ENCODE data around the gene FARP1. TPM values are rescaled to one million over a fixed set of nuclear protein-coding genes. Genes with fewer than 3 reads are reported as not detected.

The FARP1 gene
- total RNA-seq, 1 donor from 2014 or later, result 128 TPM

DNA sequence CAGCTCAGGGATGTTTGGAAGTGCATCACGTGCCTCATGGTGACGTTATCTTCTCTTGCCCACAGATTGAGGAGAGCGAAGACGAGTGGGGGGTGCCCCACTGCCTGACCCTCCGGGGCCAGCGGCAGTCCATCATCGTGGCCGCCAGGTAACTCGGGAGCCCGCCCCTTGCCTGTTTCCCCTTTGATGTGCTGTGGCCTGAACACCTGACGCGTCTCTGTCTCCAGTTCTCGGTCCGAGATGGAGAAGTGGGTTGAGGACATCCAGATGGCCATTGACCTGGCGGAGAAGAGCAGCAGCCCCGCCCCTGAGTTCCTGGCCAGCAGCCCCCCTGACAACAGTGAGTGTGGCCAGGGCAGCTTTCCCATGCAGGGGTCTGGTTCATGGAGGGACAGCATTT is 297.0 kb downstream of the FARP1 start:
- FAIRE-seq (no peak), DNase-seq (ENCODE audit: low read depth) (no peak)
- Mint-ChIP-seq H3K4me3 (ENCODE audit: unreplicated experiment) (no peak overlapping the region), H3K36me3 (ENCODE audit: low read depth, unreplicated experiment) (peaks cover 31% of the 10 kb centered on the region), H3K27ac (ENCODE audit: unreplicated experiment) (peak overlapping the region; percentile 26), H3K4me1 (ENCODE audit: low read depth, unreplicated experiment) (peaks cover 16% of the 10 kb centered on the region), H3K9me3 (ENCODE audit: unreplicated experiment) (no peaks in the 10 kb centered on the region), H3K27me3 (ENCODE audit: low read depth, unreplicated experiment) (no peaks in the 10 kb centered on the region)
- H4K20me1 ChIP-seq (ENCODE audit: insufficient read depth, low read length), result peaks cover 5% of the 10 kb centered on the region
- H2AFZ ChIP-seq (ENCODE audit: low read depth, low read length), result no peak overlapping the region
- peaks cover 6% of the 10 kb centered on the region for H3K36me3 ChIP-seq (ENCODE audit: insufficient read depth, low read length)
- H3K4me1 ChIP-seq (ENCODE audit: insufficient read depth, low read length), result peaks cover 11% of the 10 kb centered on the region
- H3K4me3 ChIP-seq (ENCODE audit: insufficient read depth, low read depth, low read length), result no peak overlapping the region
- TF ChIP-seq, protein P1, sequence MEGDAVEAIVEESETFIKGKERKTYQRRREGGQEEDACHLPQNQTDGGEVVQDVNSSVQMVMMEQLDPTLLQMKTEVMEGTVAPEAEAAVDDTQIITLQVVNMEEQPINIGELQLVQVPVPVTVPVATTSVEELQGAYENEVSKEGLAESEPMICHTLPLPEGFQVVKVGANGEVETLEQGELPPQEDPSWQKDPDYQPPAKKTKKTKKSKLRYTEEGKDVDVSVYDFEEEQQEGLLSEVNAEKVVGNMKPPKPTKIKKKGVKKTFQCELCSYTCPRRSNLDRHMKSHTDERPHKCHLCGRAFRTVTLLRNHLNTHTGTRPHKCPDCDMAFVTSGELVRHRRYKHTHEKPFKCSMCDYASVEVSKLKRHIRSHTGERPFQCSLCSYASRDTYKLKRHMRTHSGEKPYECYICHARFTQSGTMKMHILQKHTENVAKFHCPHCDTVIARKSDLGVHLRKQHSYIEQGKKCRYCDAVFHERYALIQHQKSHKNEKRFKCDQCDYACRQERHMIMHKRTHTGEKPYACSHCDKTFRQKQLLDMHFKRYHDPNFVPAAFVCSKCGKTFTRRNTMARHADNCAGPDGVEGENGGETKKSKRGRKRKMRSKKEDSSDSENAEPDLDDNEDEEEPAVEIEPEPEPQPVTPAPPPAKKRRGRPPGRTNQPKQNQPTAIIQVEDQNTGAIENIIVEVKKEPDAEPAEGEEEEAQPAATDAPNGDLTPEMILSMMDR (IDR thresholded peaks at IDR 0.05; ENCODE audit: insufficient read depth, low read depth, low read length), result no peak
- no peak for TF ChIP-seq EZH2 (IDR thresholded peaks at IDR 0.05; ENCODE audit: insufficient read depth, low read length)
- no peaks in the 10 kb centered on the region for H3K27me3 ChIP-seq (ENCODE audit: insufficient read depth, low read length)
- H3K9me3 ChIP-seq (ENCODE audit: insufficient read depth, low read depth, low read length), result no peaks in the 10 kb centered on the region
- no peak overlapping the region for H3K9ac ChIP-seq (ENCODE audit: low read length)
- no peak overlapping the region for H3K4me2 ChIP-seq (ENCODE audit: low read length)
- H3K79me2 ChIP-seq (ENCODE audit: insufficient read depth, low read length), result no peaks in the 10 kb centered on the region
- no peak overlapping the region for H3K27ac ChIP-seq (ENCODE audit: low read depth, low read length)

DNA sequence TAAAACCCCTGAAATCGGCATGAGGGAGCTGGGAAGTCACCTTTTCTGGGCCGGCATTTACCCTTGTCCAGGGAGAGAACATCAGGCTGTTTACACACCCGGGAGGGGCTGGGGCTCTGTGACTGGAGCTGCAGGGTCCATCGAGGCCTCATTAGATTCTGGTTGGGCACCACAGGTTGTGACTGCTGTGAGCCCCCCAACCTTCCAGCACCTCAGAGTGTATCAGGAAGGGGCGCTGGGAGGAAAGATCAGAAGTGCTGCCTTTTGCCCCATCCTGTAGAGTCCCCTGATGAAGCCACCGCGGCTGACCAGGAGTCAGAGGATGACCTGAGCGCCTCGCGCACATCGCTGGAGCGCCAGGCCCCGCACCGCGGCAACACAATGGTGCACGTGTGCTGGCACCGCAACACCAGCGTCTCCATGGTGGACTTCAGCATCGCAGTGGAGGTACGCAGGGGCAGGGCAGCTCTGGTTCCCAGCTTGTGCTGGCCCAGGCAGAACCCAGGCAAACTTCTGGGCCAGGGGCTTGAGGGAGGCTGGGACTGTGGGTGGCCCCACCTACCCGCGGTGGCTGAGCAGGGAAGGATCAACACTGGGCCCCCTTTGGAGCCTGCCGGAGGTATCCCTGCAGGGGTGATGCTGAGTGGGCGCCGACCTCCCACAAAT is 297.6 kb downstream of the FARP1 start:
- Mint-ChIP-seq H3K4me1 (ENCODE audit: low read depth, unreplicated experiment) (peaks cover 16% of the 10 kb centered on the region), H3K36me3 (ENCODE audit: low read depth, unreplicated experiment) (peaks cover 29% of the 10 kb centered on the region), H3K4me3 (ENCODE audit: unreplicated experiment) (no peak overlapping the region), H3K27ac (ENCODE audit: unreplicated experiment) (no peak overlapping the region), H3K27me3 (ENCODE audit: low read depth, unreplicated experiment) (no peaks in the 10 kb centered on the region), H3K9me3 (ENCODE audit: unreplicated experiment) (no peaks in the 10 kb centered on the region)
- Histone ChIP-seq H3K9me3 (ENCODE audit: insufficient read depth, low read depth, low read length) (no peaks in the 10 kb centered on the region), H3K4me2 (ENCODE audit: low read length) (no peak overlapping the region), H3K36me3 (ENCODE audit: insufficient read depth, low read length) (peaks cover 6% of the 10 kb centered on the region), H2AFZ (ENCODE audit: low read depth, low read length) (no peak overlapping the region), H3K9ac (ENCODE audit: low read length) (no peak overlapping the region), H3K27me3 (ENCODE audit: insufficient read depth, low read length) (no peaks in the 10 kb centered on the region), H3K27ac (ENCODE audit: low read depth, low read length) (no peak overlapping the region), H3K4me3 (ENCODE audit: insufficient read depth, low read depth, low read length) (no peak overlapping the region), H4K20me1 (ENCODE audit: insufficient read depth, low read length) (peaks cover 10% of the 10 kb centered on the region), H3K4me1 (ENCODE audit: insufficient read depth, low read length) (peaks cover 11% of the 10 kb centered on the region), H3K79me2 (ENCODE audit: insufficient read depth, low read length) (no peaks in the 10 kb centered on the region)
- DNase-seq (ENCODE audit: low read depth) (no peak), FAIRE-seq (no peak)
- TF ChIP-seq, protein P1 (IDR thresholded peaks at IDR 0.05; ENCODE audit: insufficient read depth, low read depth, low read length), result no peak
- TF ChIP-seq EZH2 (IDR thresholded peaks at IDR 0.05; ENCODE audit: insufficient read depth, low read length), result no peak

DNA sequence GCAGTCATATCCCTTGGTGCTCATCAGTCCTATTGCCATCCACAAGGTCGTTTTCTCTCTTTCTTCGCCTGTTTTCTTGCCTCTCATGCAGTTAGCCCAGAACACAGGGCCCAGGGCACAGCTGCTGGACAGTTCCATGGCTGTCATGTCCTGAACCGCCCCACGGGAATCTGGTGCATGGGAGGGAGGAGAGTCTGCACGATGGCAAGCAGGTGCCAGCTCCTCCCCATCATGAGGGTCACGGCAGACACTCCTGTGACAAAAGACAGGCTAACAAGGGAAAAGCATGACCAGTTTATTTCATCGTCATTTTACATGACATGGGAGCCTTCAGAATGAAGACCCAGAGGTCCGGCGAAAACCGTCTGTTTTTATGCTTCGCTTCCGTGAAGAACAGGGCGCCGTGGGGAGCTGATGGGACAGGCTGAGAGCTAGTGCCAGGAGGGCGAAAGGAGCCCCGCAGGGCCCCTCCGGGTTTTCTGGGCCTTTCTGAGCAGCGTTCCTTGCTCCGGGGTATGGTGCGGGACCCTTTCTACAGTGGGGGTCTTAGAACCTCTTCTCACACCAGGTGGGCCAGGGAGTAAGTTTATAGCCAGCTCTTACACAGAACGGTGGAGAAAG is 298.3 kb downstream of the FARP1 start:
- no peak for TF ChIP-seq EZH2 (IDR thresholded peaks at IDR 0.05; ENCODE audit: insufficient read depth, low read length)
- TF ChIP-seq, protein P1 (IDR thresholded peaks at IDR 0.05; ENCODE audit: insufficient read depth, low read depth, low read length), result no peak
- H3K4me1 ChIP-seq (ENCODE audit: insufficient read depth, low read length), result peaks cover 11% of the 10 kb centered on the region
- no peak overlapping the region for H3K4me3 Mint-ChIP-seq (ENCODE audit: unreplicated experiment)
- H3K27me3 ChIP-seq (ENCODE audit: insufficient read depth, low read length), result no peaks in the 10 kb centered on the region
- no peaks in the 10 kb centered on the region for H3K27me3 Mint-ChIP-seq (ENCODE audit: low read depth, unreplicated experiment)
- H3K27ac ChIP-seq (ENCODE audit: low read depth, low read length), result no peak overlapping the region
- H3K4me3 ChIP-seq (ENCODE audit: insufficient read depth, low read depth, low read length), result no peak overlapping the region
- H3K27ac Mint-ChIP-seq (ENCODE audit: unreplicated experiment), result no peak overlapping the region
- peaks cover 15% of the 10 kb centered on the region for H4K20me1 ChIP-seq (ENCODE audit: insufficient read depth, low read length)
- FAIRE-seq, result no peak
- H3K9me3 ChIP-seq (ENCODE audit: insufficient read depth, low read depth, low read length), result no peaks in the 10 kb centered on the region
- H3K9me3 Mint-ChIP-seq (ENCODE audit: unreplicated experiment), result no peaks in the 10 kb centered on the region
- DNase-seq (ENCODE audit: low read depth), result no peak
- H3K9ac ChIP-seq (ENCODE audit: low read length), result no peak overlapping the region
- peaks cover 4% of the 10 kb centered on the region for H3K36me3 ChIP-seq (ENCODE audit: insufficient read depth, low read length)
- no peaks in the 10 kb centered on the region for H3K79me2 ChIP-seq (ENCODE audit: insufficient read depth, low read length)
- no peak overlapping the region for H3K4me2 ChIP-seq (ENCODE audit: low read length)
- peaks cover 16% of the 10 kb centered on the region for H3K4me1 Mint-ChIP-seq (ENCODE audit: low read depth, unreplicated experiment)
- H3K36me3 Mint-ChIP-seq (ENCODE audit: low read depth, unreplicated experiment), result peaks cover 29% of the 10 kb centered on the region
- H2AFZ ChIP-seq (ENCODE audit: low read depth, low read length), result no peak overlapping the region

All from astrocyte (in vitro differentiated cells and primary cell).